Endothelial cell of umbilical vein (primary cell): ENCODE measurements around the gene SH3RF3.

Source experiments
- CTCF ChIP-seq, 2 donors: IDR thresholded peaks; 1 replicate in 1 of 2; 2 replicates in 1 of 2; pipeline ENCODE4 v1.5.1; 2011; ENCODE audit warnings: low read length in 2 of 2, mild to moderate bottlenecking in 2 of 2, moderate library complexity in 2 of 2, control low read depth in 1 of 2, inconsistent platforms in 1 of 2, low read depth in 1 of 2; ENCODE audit not compliant: insufficient read depth in 1 of 2; ENCODE audit errors: extremely low read depth in 1 of 2
- EZH2 ChIP-seq: IDR thresholded peaks from 2 replicates; pipeline ENCODE4 v1.6.1; 2012; ENCODE audit warnings: borderline replicate concordance, low read depth, mild to moderate bottlenecking, moderate library complexity, low read length, inconsistent platforms; ENCODE audit not compliant: severe bottlenecking
- POLR2A ChIP-seq: IDR thresholded peaks from 2 replicates; pipeline ENCODE4 v1.6.1; 2012; ENCODE audit warnings: low read depth, mild to moderate bottlenecking, control low read depth, low read length

DNA sequence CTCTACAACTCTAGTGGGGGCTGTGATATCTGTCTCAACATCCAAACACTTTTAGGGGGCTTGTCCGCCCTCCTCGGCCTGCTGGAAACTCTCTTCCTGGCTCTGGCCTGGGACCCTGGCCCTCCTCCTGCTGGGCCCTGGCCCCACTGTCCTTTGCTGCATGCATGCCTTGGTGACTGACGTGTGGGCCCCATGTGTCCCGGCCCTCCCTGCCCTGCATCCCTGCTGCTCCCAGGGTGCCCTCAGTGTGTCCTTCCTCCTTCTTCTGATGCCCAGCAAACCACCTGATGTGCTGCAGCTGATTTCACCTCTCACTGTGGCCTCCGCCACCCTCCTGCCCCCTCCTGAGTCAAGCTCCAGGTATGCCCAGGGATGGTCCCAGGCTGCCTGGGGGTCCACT is 383.1 kb downstream of the SH3RF3 start:
- no peak for TF ChIP-seq EZH2
- no peak for TF ChIP-seq CTCF (IDR thresholded peaks at IDR 0.05; ENCODE audit: extremely low read depth in 1 of 2, insufficient read depth in 1 of 2, low read depth in 1 of 2, low read length in 2 of 2)
- TF ChIP-seq POLR2A, result no peak
